ENCODE measurements around the gene KIF13A. TPM values are rescaled to one million over a fixed set of nuclear protein-coding genes. Genes with fewer than 3 reads are reported as not detected.
"Not testable (repeated sequence)": the region's sequence is repeated elsewhere in the genome, so short reads cannot be mapped to it uniquely, and the experiment has no call there.

KIF13A gene
- total and polyA plus RNA-seq, 2 donors (not counting 3 experiments of a cell fraction or from before 2014, with no cell fraction given), result 24.9 to 65.8 TPM

DNA sequence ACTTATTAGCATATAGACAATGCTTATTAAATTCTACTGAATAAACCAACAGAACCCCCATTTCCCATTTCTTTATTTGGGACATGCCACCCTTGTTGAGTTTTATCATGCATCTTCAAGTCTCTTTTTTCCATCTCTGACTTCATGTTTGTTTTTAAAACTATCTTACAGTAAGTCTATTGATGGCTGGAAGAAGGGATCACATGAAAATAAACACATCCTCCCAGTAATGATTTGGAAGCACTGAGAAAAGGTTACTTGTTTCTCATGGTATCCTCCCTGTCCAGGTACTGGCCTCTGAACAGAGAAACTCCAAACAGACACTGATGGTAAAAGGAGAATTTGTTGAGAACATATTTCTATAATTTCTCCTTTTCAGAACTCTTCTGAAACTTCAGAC, 74.9 kb downstream of the KIF13A start:
- Histone ChIP-seq H3K9me1 (replicated peaks; ENCODE audit: control insufficient read depth, extremely low read depth, insufficient read depth, low read length) (no peaks in the 10 kb centered on the region), H3K27ac (ENCODE audit: insufficient read depth, low read depth, low read length) (no peak overlapping the region), H3K36me3 (ENCODE audit: control insufficient read depth in 2 of 2, extremely low read depth in 1 of 2, insufficient read depth in 2 of 2, low read length in 2 of 2) (no peaks in the 10 kb centered on the region), H3K9me3 (replicated peaks; ENCODE audit: control insufficient read depth, insufficient read depth, low read length) (no peaks in the 10 kb centered on the region), H3K4me3 (replicated peaks in 1 of 3; ENCODE audit: insufficient read depth in 1 of 3, low read depth in 1 of 3, low read length in 3 of 3) (no peak overlapping the region), H3K4me2 (ENCODE audit: insufficient read depth, low read length) (no peak overlapping the region), H3K4me1 (ENCODE audit: control insufficient read depth, extremely low read depth, insufficient read depth, low read length) (peaks cover 3% of the 10 kb centered on the region), H3K9ac (replicated peaks; ENCODE audit: extremely low read depth, insufficient read depth, low read length) (no peak overlapping the region), H2AFZ (ENCODE audit: low read depth, low read length) (no peak overlapping the region), H4K20me1 (replicated peaks; ENCODE audit: control insufficient read depth, extremely low read depth, insufficient read depth, low read length) (no peaks in the 10 kb centered on the region), H3K27me3 (ENCODE audit: control insufficient read depth in 2 of 2, insufficient read depth in 2 of 2, low read length in 2 of 2) (no peaks in the 10 kb centered on the region), H3K79me2 (ENCODE audit: control insufficient read depth, insufficient read depth, low read length) (peaks cover 18% of the 10 kb centered on the region)
- TF ChIP-seq POLR2A (IDR thresholded peaks at IDR 0.05; ENCODE audit: low read depth, low read length) (no peak), JUN (IDR thresholded peaks at IDR 0.05; ENCODE audit: borderline replicate concordance, insufficient read depth, insufficient read length, low read depth) (no peak), GATA2 (IDR thresholded peaks at IDR 0.05; ENCODE audit: insufficient read depth, insufficient read length, low read depth, low read length) (no peak), POLR2AphosphoS5 (IDR thresholded peaks at IDR 0.05; ENCODE audit: insufficient read depth, low read depth, low read length) (no peak)
- intact Hi-C loops (cut with micrococcal nuclease), result no loop called here
- no TSS peak for BruUV-seq (replicated peaks)
- ChIA-PET CTCF (no interaction called here), POLR2A (no interaction called here)
- no peak for DNase-seq (ENCODE audit: low read depth, low spot score)
- dilution Hi-C loops (cut with MboI; ENCODE audit: extremely low pct_ligation_motif_present, low sequenced_read_pairs), result no loop called here
- FAIRE-seq, result no peak

DNA sequence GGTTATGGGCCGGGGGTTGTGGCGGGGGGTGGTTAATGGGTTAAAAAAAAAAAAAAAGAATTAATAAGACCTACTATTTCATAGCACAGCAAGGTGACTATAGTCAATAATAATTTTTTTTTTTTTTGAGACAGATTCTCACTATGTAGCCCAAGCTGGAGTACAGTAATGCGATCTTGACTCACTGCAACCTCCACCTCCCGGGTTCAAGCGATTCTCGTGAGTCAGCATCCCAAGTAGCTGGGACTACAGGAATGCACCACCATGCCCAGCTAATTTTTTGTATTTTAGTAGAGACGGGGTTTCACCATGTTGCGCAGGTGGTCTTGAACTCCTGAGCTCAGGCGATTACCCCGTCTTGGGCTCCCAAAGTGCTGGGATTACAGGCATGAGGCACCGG, 75.8 kb downstream of the KIF13A start:
- H3K27ac ChIP-seq (ENCODE audit: insufficient read depth, low read depth, low read length); BruUV-seq (replicated peaks); H3K27me3 ChIP-seq (ENCODE audit: control insufficient read depth in 2 of 2, insufficient read depth in 2 of 2, low read length in 2 of 2); POLR2A ChIA-PET; dilution Hi-C loops (cut with MboI; ENCODE audit: extremely low pct_ligation_motif_present, low sequenced_read_pairs); H3K9me3 ChIP-seq (replicated peaks; ENCODE audit: control insufficient read depth, insufficient read depth, low read length); DNase-seq (ENCODE audit: low read depth, low spot score); H3K4me1 ChIP-seq (ENCODE audit: control insufficient read depth, extremely low read depth, insufficient read depth, low read length); H2AFZ ChIP-seq (ENCODE audit: low read depth, low read length); FAIRE-seq; H4K20me1 ChIP-seq (replicated peaks; ENCODE audit: control insufficient read depth, extremely low read depth, insufficient read depth, low read length); H3K4me2 ChIP-seq (ENCODE audit: insufficient read depth, low read length); H3K36me3 ChIP-seq (ENCODE audit: control insufficient read depth in 2 of 2, extremely low read depth in 1 of 2, insufficient read depth in 2 of 2, low read length in 2 of 2); H3K9ac ChIP-seq (replicated peaks; ENCODE audit: extremely low read depth, insufficient read depth, low read length); H3K9me1 ChIP-seq (replicated peaks; ENCODE audit: control insufficient read depth, extremely low read depth, insufficient read depth, low read length); intact Hi-C loops (cut with micrococcal nuclease); H3K4me3 ChIP-seq (replicated peaks in 1 of 3; ENCODE audit: insufficient read depth in 1 of 3, low read depth in 1 of 3, low read length in 3 of 3): not testable (repeated sequence)
- H3K79me2 ChIP-seq (ENCODE audit: control insufficient read depth, insufficient read depth, low read length), result peaks cover 16% of the 10 kb centered on the region
- CTCF ChIA-PET, result interaction anchor here (1.0 kb wide), 1 partner anchor 26 kb away, joined by 3 read pairs; no protein-coding TSS in a partner anchor

Data from endothelial cell of umbilical vein (primary cell).